Common myeloid progenitor, CD34-positive (primary cell): ENCODE data around the gene CFAP97D2.

Source experiments
- CTCF ChIA-PET: fragments of 350-600 bp; sonication (Branson Sonifier 250); formaldehyde crosslinking; loops from one replicate; lab custom pipeline; 2021; ENCODE audit warnings: antibody characterized with exemption; lab: Charles Lee
- POLR2A ChIA-PET: fragments of 350-600 bp; sonication (Branson Sonifier 250); formaldehyde crosslinking; loops from one replicate; lab custom pipeline; 2021; ENCODE audit warnings: antibody characterized with exemption; lab: Charles Lee
- DNase-seq, 3 donors: peaks; one replicate each; pipeline versions ENCODE4 v3.0.0 to v3.0.0-alpha.2; 2013
- H3K27ac ChIP-seq, 2 experiments: 1 replicate in 1 of 2; 2 replicates in 1 of 2; pipeline ENCODE4 v1.7.0; 2013; ENCODE audit warnings: inconsistent platforms in 2 of 2, low read length in 2 of 2, mild to moderate bottlenecking in 2 of 2, low read depth in 1 of 2, moderate library complexity in 1 of 2; ENCODE audit not compliant: severe bottlenecking in 2 of 2, insufficient read depth in 1 of 2, poor library complexity in 1 of 2
- H3K27me3 ChIP-seq, 5 experiments: replicated peaks in 2 of 5; 1 replicate in 3 of 5; 2 replicates in 2 of 5; pipeline versions ENCODE4 v1.6.1 to v1.7.0; 2013; ENCODE audit warnings: low read length in 4 of 5, mild to moderate bottlenecking in 2 of 5, moderate library complexity in 2 of 5, inconsistent platforms in 1 of 5; ENCODE audit not compliant: insufficient read depth in 5 of 5, control insufficient read depth in 4 of 5
- H3K36me3 ChIP-seq, 4 experiments: 1 replicate in 2 of 4; 2 replicates in 2 of 4; pipeline versions ENCODE4 v1.6.1 to v1.7.0; 2013; ENCODE audit warnings: low read length in 3 of 4, control low read depth in 1 of 4, mild to moderate bottlenecking in 1 of 4; ENCODE audit not compliant: control insufficient read depth in 4 of 4, insufficient read depth in 4 of 4
- H3K4me1 ChIP-seq, 4 experiments: 1 replicate in 3 of 4; 2 replicates in 1 of 4; pipeline versions ENCODE4 v1.6.1 to v1.7.1; 2013; ENCODE audit warnings: low read length in 3 of 4, mild to moderate bottlenecking in 3 of 4, control low read depth in 1 of 4, inconsistent platforms in 1 of 4, moderate library complexity in 1 of 4; ENCODE audit not compliant: control insufficient read depth in 4 of 4, insufficient read depth in 4 of 4; ENCODE audit errors: control extremely low read depth in 1 of 4
- H3K4me3 ChIP-seq, 7 experiments: 1 replicate in 4 of 7; 2 replicates in 3 of 7; pipeline versions ENCODE4 v1.5.1 to v1.7.0; 2013; ENCODE audit warnings: mild to moderate bottlenecking in 7 of 7, low read length in 6 of 7, moderate library complexity in 6 of 7, inconsistent platforms in 2 of 7, low read depth in 2 of 7, control low read depth in 1 of 7; ENCODE audit not compliant: insufficient read depth in 4 of 7, control insufficient read depth in 1 of 7; ENCODE audit errors: extremely low read depth in 1 of 7
- H3K9me3 ChIP-seq, 5 experiments: 1 replicate in 4 of 5; 2 replicates in 1 of 5; pipeline versions ENCODE4 v1.6.1 to v1.7.1; 2013; ENCODE audit warnings: low read length in 4 of 5, mild to moderate bottlenecking in 2 of 5, inconsistent platforms in 1 of 5, low read depth in 1 of 5, moderate library complexity in 1 of 5; ENCODE audit not compliant: control insufficient read depth in 4 of 5, insufficient read depth in 2 of 5; ENCODE audit errors: control extremely low read depth in 1 of 5
- WGBS: methylation state at CpG from one replicate; pipeline ENCODE4 v1.1.5; 2013; ENCODE audit not compliant: insufficient coverage; 5-methylcytosine and 5-hydroxymethylcytosine counted together

CFAP97D2 gene

DNA sequence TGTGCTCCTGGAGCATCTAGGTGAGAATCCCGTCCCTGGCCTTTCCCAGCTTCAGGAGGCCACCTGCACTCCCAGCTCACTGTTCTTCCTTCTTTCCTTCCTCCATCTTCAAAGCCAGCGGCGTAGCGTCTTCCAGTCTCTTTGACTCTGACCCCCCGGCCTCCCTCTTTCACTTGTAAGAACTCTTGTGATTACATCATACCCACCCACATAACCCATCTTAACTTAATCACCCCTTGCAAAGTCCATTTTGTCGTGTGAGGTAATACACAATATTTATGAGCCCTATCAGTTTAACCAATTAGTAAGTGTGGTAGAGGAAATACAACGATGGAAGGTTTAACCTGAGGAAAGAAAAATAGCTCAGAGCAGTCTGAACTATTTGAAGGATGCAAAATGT, 51.1 kb downstream of the CFAP97D2 start:
- WGBS, result 71% methylated on average over 5 of the region's 7 CpGs
- ChIA-PET CTCF (interaction anchor here (1.1 to 1.7 kb wide), 4 partner anchors 9 to 282 kb away, joined by 3 to 6 read pairs (median 4); no protein-coding TSS in a partner anchor), POLR2A (no interaction called here)
- DNase-seq, result no peak
- no peaks in the 10 kb centered on the region for H3K9me3 ChIP-seq
- H3K4me3 ChIP-seq, result no peak overlapping the region
- H3K27me3 ChIP-seq, result peaks cover 0 to 32% (median 3%) of the 10 kb centered on the region in 5 experiments
- no peak overlapping the region for H3K27ac ChIP-seq
- H3K36me3 ChIP-seq, result no peaks in the 10 kb centered on the region
- peaks cover 0 to 22% (median 8%) of the 10 kb centered on the region in 4 experiments for H3K4me1 ChIP-seq

DNA sequence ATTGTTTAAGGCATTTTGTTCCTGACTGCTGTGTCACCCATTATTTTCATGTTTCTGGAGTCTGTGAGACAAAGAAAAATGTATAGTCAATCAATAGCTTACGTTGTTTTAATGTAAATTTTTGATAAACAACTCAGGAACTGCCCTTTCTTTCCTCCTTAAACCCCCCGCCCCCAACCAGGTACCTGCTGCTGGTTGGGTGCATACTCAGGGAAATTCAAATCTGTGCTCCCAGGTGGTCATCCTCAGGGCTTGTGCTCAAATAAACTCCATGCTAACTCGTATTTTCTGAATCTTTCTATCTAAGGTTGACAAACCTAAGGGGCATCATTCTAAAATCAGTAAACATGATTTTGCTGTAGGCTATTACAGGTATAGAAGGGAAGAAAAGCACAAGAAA, 51.5 kb downstream of the CFAP97D2 start:
- DNase-seq, result no peak
- WGBS, result 100% methylated on average over 1 of the region's 3 CpGs
- no peaks in the 10 kb centered on the region for H3K9me3 ChIP-seq
- peaks cover 2 to 23% (median 11%) of the 10 kb centered on the region in 4 experiments for H3K4me1 ChIP-seq
- no peak overlapping the region for H3K27ac ChIP-seq
- H3K4me3 ChIP-seq, result no peak overlapping the region
- H3K27me3 ChIP-seq, result peaks cover 0 to 32% (median 3%) of the 10 kb centered on the region in 5 experiments
- CTCF ChIA-PET, result interaction anchor here (1.1 to 1.5 kb wide), 2 partner anchors 165 to 282 kb away, joined by 3 to 5 read pairs; no protein-coding TSS in a partner anchor
- POLR2A ChIA-PET, result no interaction called here
- H3K36me3 ChIP-seq, result no peaks in the 10 kb centered on the region

DNA sequence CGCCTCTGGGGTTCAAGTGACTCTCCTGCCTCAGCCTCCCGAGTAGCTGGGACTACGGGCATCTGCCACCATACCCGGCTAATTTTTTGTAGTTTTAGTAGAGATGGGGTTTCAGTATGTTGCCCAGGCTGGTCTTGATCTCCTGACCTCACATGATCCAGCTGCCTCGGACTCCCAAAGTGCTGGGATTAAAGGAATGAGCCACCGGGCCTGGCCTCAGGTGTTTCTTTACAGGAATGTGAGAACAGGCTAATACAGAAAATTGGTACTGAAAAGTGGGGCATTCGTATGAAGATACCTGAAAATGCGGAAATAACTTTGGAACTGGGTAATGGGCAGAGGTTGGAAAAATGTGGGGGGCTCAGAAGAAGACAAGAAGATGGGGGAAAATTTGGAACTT, 52.8 kb downstream of the CFAP97D2 start:
- POLR2A ChIA-PET, result no interaction called here
- Histone ChIP-seq H3K4me3 (no peak overlapping the region), H3K36me3 (peaks cover 0 to 3% (median 0%) of the 10 kb centered on the region in 4 experiments), H3K27me3 (peaks cover 0 to 32% (median 3%) of the 10 kb centered on the region in 5 experiments), H3K9me3 (no peaks in the 10 kb centered on the region), H3K27ac (no peak overlapping the region), H3K4me1 (peaks cover 9 to 20% (median 14%) of the 10 kb centered on the region in 4 experiments)
- CTCF ChIA-PET, result no interaction called here
- no peak for DNase-seq
- 98% methylated on average over 5 of the region's 8 CpGs for WGBS

DNA sequence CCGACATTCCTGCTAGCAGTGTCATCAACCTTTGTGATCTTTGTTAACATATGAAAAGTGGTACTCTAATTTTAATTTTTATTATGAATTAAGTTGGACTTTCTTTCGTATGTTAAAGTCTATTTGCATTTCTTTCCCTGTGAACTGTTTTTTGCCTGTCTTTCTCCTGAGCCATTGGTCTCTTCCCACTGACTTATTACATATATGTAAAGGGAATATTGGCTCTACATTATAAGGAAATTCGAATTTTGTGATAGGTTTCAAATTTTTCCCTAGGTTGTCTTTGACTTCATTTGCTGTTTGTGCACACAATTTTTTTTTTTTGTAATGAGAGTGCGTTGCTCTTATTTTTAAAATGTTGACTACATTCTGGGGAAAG, 55.2 kb downstream of the CFAP97D2 start:
- no peak for DNase-seq

DNA sequence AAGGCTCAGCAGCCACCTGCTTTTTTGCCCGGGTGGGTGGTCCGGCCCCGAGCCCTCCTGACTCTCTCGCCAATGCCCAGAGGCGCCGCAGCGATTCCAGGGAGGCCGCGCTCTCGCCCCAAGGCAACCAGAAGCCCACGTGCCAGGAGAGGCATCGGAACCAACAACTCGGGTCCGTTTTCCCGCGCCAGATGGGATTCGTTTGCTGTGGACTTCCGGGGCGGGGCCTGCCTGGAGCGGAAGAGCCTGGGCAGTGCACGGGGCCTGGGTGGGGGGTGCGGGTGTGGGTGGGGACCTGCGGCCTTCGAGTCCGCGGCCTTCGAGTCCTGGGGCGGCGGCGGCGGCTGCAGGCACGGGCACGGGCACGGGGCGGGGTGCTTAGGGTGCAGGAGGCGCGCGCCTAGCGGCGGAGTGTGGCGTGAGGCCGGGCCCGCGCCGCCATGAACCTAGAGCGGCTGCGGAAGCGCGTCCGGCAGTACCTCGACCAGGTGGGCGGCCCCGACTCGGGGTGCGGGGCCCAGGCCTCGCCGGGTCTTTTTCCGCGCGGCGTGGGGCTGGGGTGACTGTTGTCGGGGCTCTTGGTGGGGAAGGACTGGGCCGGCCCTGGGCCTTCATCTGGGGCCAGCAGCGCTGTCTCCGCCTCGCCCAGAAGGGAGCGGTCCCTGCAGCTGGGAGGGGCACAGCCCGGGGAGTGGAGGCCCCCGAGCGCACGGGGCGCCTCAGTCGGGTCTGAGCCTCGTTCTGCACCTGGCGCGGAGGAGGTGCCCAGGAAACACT, 55.8 kb downstream of the CFAP97D2 start, which contains the start of gene CDC16:
CDC16 (plus strand) TSS at position 253 of the 777 bp plus-strand sequence; CDS start at position 441, 188 bp downstream.
- DNase-seq, result peak; percentile 82 to 89 (median 87)
- 1% methylated on average over 49 of the region's 76 CpGs for WGBS

More for the DNA sequence above, 55.2 kb downstream of the CFAP97D2 start:
- ChIA-PET CTCF (no interaction called here), POLR2A (no interaction called here)
- Histone ChIP-seq H3K4me1 (peaks cover 9 to 18% (median 13%) of the 10 kb centered on the region in 4 experiments), H3K27ac (no peak overlapping the region), H3K9me3 (no peaks in the 10 kb centered on the region), H3K27me3 (peaks cover 0 to 16% (median 3%) of the 10 kb centered on the region in 5 experiments), H3K36me3 (peaks cover 4 to 20% (median 16%) of the 10 kb centered on the region in 4 experiments), H3K4me3 (peak overlapping the region in 4 of 7 experiments; percentile 58 to 87 (median 84))
- no CpG with 5 or more reads among the region's 4 CpGs for WGBS

DNA sequence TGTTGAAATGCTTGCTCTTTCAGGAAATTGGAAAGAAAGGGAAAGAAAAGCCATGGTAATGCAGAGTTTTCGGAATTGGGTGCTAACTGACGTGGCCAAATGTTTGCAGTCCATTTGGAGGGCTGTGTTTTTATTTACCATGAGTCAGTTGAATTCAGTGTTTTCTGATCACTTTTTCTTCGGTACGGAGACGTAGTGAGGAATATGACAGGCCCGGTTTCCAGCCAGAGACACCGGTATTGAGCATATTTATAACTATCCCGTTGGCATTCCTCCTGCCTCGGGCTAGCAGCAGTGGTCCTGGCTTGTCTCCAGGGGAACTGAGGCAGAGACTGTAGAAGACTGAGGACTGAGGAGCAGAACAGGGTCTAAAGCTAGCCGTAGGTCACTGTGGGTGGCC, 56.6 kb downstream of the CFAP97D2 start:
- H3K36me3 ChIP-seq, result peaks cover 7 to 32% (median 25%) of the 10 kb centered on the region in 4 experiments
- POLR2A ChIA-PET, result interaction anchor here (1.2 kb wide), 1 partner anchor 92 kb away, joined by 3 read pairs; no protein-coding TSS in a partner anchor
- H3K4me3 ChIP-seq, result peak overlapping the region in 6 of 7 experiments; percentile 63 to 87 (median 82)
- H3K27ac ChIP-seq, result peak overlapping the region in 1 of 2 experiments; percentile 81
- CTCF ChIA-PET, result interaction anchor here (0.7 to 1.2 kb wide), 4 partner anchors 10 to 17 kb away, joined by 3 read pairs; no protein-coding TSS in a partner anchor
- H3K9me3 ChIP-seq, result no peaks in the 10 kb centered on the region
- WGBS, result 58% methylated on average over 4 of the region's 10 CpGs
- DNase-seq, result no peak
- H3K27me3 ChIP-seq, result peaks cover 0 to 2% (median 0%) of the 10 kb centered on the region in 5 experiments
- peaks cover 9 to 15% (median 9%) of the 10 kb centered on the region in 4 experiments for H3K4me1 ChIP-seq

More for the DNA sequence above, 55.8 kb downstream of the CFAP97D2 start, which contains the start of gene CDC16:
- ChIA-PET CTCF (interaction anchor here (0.7 to 1.2 kb wide), 3 partner anchors 9 to 18 kb away, joined by 3 read pairs; no protein-coding TSS in a partner anchor), POLR2A (no interaction called here)
- Histone ChIP-seq H3K27ac (peak within 1 kb of the TSS in 1 of 2 experiments; percentile 81), H3K4me3 (peak within 1 kb of the TSS; percentile 63 to 87 (median 82)), H3K36me3 (peaks cover 7 to 26% (median 21%) of the 10 kb centered on the region in 4 experiments), H3K9me3 (no peaks in the 10 kb centered on the region), H3K4me1 (peaks cover 9 to 15% (median 11%) of the 10 kb centered on the region in 4 experiments), H3K27me3 (peaks cover 0 to 10% (median 3%) of the 10 kb centered on the region in 5 experiments)
